HL-60 (cell line): ENCODE results near the gene PRKAA2.

Experiments
- CTCF ChIP-seq: IDR thresholded peaks from one replicate; pipeline ENCODE4 v1.5.1; 2011; ENCODE audit warnings: low read length, control low read depth, inconsistent platforms; ENCODE audit not compliant: insufficient read depth
- POLR2AphosphoS5 ChIP-seq: IDR thresholded peaks from 2 replicates; pipeline ENCODE4 v1.6.1; 2012; ENCODE audit warnings: low read depth
- REST ChIP-seq: IDR thresholded peaks from 2 replicates; pipeline ENCODE4 v1.6.1; 2012; ENCODE audit warnings: low read depth; ENCODE audit not compliant: insufficient replicate concordance

- TF ChIP-seq CTCF = no peak
- TF ChIP-seq POLR2AphosphoS5 = no peak
- TF ChIP-seq REST = no peak
These were observed 2.0 kb downstream of the PRKAA2 start for GRCh38 chr1:56647106-56647505.
